ENCODE results near the gene SPRED1.
A peak's percentile ranks its signal among the peaks of the same experiment; 100 is the strongest.

DNA sequence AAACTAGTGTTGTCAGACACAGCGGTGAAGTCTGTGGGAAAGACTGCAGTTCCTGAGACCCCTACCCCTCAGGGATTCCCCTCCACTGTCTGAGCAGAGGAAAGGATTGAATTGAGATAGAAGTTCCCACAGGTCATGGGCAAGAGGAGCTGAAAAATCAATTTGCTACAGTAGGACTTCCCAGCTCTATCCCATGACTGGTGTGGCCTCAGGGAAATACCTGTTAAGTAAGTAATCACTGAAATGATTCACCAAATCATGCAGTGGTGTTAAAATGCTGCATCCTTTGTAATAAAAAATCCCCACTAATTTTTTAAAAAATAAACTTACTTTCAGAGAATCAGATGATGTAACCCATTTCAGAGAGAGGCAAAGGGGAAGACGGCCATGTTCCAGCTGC lies 45.0 kb upstream of the SPRED1 start:
- no peak for TF ChIP-seq EZH2 (IDR thresholded peaks at IDR 0.05; ENCODE audit: borderline replicate concordance, control insufficient read depth, low read depth, low read length)
- no peak for TF ChIP-seq NFYB (IDR thresholded peaks at IDR 0.05; ENCODE audit: insufficient read depth, low read depth, low read length)
- peak; percentile 30; the same call in 1 of the 2 replicates for TF ChIP-seq JUNB (IDR thresholded peaks at IDR 0.05)
- TF ChIP-seq, protein P1, sequence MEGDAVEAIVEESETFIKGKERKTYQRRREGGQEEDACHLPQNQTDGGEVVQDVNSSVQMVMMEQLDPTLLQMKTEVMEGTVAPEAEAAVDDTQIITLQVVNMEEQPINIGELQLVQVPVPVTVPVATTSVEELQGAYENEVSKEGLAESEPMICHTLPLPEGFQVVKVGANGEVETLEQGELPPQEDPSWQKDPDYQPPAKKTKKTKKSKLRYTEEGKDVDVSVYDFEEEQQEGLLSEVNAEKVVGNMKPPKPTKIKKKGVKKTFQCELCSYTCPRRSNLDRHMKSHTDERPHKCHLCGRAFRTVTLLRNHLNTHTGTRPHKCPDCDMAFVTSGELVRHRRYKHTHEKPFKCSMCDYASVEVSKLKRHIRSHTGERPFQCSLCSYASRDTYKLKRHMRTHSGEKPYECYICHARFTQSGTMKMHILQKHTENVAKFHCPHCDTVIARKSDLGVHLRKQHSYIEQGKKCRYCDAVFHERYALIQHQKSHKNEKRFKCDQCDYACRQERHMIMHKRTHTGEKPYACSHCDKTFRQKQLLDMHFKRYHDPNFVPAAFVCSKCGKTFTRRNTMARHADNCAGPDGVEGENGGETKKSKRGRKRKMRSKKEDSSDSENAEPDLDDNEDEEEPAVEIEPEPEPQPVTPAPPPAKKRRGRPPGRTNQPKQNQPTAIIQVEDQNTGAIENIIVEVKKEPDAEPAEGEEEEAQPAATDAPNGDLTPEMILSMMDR (IDR thresholded peaks at IDR 0.05 in 2 of 3, conservative IDR thresholded peaks at IDR 0.05 in 1 of 3; ENCODE audit: control insufficient read depth in 2 of 3, extremely low read depth in 1 of 3, insufficient read depth in 1 of 3, low read depth in 3 of 3, low read length in 3 of 3) = no peak
- TF ChIP-seq, protein P2, sequence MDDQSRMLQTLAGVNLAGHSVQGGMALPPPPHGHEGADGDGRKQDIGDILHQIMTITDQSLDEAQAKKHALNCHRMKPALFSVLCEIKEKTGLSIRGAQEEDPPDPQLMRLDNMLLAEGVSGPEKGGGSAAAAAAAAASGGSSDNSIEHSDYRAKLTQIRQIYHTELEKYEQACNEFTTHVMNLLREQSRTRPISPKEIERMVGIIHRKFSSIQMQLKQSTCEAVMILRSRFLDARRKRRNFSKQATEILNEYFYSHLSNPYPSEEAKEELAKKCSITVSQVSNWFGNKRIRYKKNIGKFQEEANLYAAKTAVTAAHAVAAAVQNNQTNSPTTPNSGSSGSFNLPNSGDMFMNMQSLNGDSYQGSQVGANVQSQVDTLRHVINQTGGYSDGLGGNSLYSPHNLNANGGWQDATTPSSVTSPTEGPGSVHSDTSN (IDR thresholded peaks at IDR 0.05; ENCODE audit: insufficient replicate concordance, low read depth, low read length) = no peak
- no peak for TF ChIP-seq IKZF2 (IDR thresholded peaks at IDR 0.05)
- TF ChIP-seq, protein P3, sequence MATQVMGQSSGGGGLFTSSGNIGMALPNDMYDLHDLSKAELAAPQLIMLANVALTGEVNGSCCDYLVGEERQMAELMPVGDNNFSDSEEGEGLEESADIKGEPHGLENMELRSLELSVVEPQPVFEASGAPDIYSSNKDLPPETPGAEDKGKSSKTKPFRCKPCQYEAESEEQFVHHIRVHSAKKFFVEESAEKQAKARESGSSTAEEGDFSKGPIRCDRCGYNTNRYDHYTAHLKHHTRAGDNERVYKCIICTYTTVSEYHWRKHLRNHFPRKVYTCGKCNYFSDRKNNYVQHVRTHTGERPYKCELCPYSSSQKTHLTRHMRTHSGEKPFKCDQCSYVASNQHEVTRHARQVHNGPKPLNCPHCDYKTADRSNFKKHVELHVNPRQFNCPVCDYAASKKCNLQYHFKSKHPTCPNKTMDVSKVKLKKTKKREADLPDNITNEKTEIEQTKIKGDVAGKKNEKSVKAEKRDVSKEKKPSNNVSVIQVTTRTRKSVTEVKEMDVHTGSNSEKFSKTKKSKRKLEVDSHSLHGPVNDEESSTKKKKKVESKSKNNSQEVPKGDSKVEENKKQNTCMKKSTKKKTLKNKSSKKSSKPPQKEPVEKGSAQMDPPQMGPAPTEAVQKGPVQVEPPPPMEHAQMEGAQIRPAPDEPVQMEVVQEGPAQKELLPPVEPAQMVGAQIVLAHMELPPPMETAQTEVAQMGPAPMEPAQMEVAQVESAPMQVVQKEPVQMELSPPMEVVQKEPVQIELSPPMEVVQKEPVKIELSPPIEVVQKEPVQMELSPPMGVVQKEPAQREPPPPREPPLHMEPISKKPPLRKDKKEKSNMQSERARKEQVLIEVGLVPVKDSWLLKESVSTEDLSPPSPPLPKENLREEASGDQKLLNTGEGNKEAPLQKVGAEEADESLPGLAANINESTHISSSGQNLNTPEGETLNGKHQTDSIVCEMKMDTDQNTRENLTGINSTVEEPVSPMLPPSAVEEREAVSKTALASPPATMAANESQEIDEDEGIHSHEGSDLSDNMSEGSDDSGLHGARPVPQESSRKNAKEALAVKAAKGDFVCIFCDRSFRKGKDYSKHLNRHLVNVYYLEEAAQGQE (IDR thresholded peaks at IDR 0.05; ENCODE audit: low read depth, low read length) = no peak
- no peak for TF ChIP-seq SREBF2 (IDR thresholded peaks at IDR 0.05; ENCODE audit: low read length)
- TF ChIP-seq ASH2L (IDR thresholded peaks at IDR 0.05; ENCODE audit: borderline replicate concordance, low read depth) = no peak
- TF ChIP-seq, protein P4, sequence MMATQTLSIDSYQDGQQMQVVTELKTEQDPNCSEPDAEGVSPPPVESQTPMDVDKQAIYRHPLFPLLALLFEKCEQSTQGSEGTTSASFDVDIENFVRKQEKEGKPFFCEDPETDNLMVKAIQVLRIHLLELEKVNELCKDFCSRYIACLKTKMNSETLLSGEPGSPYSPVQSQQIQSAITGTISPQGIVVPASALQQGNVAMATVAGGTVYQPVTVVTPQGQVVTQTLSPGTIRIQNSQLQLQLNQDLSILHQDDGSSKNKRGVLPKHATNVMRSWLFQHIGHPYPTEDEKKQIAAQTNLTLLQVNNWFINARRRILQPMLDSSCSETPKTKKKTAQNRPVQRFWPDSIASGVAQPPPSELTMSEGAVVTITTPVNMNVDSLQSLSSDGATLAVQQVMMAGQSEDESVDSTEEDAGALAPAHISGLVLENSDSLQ (IDR thresholded peaks at IDR 0.05) = no peak
- no peak for TF ChIP-seq MYC (IDR thresholded peaks at IDR 0.05; ENCODE audit: insufficient read depth, insufficient read length, insufficient replicate concordance, low read length, severe bottlenecking)
